T-helper 17 cell (primary cell): ENCODE results near the gene LRRC18. TPM values are rescaled to one million over a fixed set of nuclear protein-coding genes. Genes with fewer than 3 reads are reported as not detected.

Experiments
- ATAC-seq: fragments of 150-1000 bp; cut with Tn5 transposase; 2 replicates; pipeline ENCODE4 v1.10.0; 2021; ENCODE audit warnings: mild to moderate bottlenecking, moderate library complexity
- DNase-seq, 3 donors: peaks; one replicate each; pipeline versions ENCODE4 v3.0.0 to v3.0.0-alpha.2; 2020 to 2021
- H3K9me3 ChIP-seq: one replicate; pipeline ENCODE4 v1.7.0; 2013; ENCODE audit warnings: low read length, mild to moderate bottlenecking; ENCODE audit not compliant: control insufficient read depth, poor library complexity, severe bottlenecking
- H3K27ac Mint-ChIP-seq: one replicate; pipeline ENCODE4 v1.8.0; 2022; ENCODE audit warnings: mild to moderate bottlenecking, moderate library complexity, mixed read lengths
- H3K27me3 Mint-ChIP-seq: one replicate; pipeline ENCODE4 v1.8.0; 2022; ENCODE audit warnings: mixed read lengths
- H3K36me3 Mint-ChIP-seq: one replicate; pipeline ENCODE4 v1.8.0; 2022; ENCODE audit warnings: low read depth, mixed read lengths
- H3K4me1 Mint-ChIP-seq: one replicate; pipeline ENCODE4 v1.8.0; 2022; ENCODE audit warnings: mild to moderate bottlenecking, mixed read lengths
- H3K4me3 Mint-ChIP-seq: one replicate; pipeline ENCODE4 v1.8.0; 2022; ENCODE audit warnings: mild to moderate bottlenecking, moderate library complexity, mixed read lengths
- total RNA-seq, 4 donors: library from RNA in 2 of 4; stranded (reverse) in 2 of 4; gene quantifications; one replicate each; pipeline ENCODE4 v1.2.3 and lab custom pipeline; 2022 to 2026

Gene LRRC18
- total RNA-seq, 2 donors from 2014 or later, result not detected

GRCh38 chr10:48964038-48964437 lies 24.4 kb upstream of the LRRC18 start:
- DNase-seq, result no peak
- H3K9me3 ChIP-seq, result no peaks in the 10 kb centered on the region
- H3K4me3 Mint-ChIP-seq, result no peak overlapping the region
- ATAC-seq, result no peak
- no peaks in the 10 kb centered on the region for H3K4me1 Mint-ChIP-seq
- H3K27ac Mint-ChIP-seq, result no peak overlapping the region
- H3K27me3 Mint-ChIP-seq, result peaks cover 36% of the 10 kb centered on the region
- H3K36me3 Mint-ChIP-seq, result no peaks in the 10 kb centered on the region

GRCh38 chr10:48958598-48959190 lies 19.1 kb upstream of the LRRC18 start:
- ATAC-seq (no peak), DNase-seq (no peak)
- Mint-ChIP-seq H3K4me1 (peaks cover 2% of the 10 kb centered on the region), H3K36me3 (peaks cover 2% of the 10 kb centered on the region), H3K4me3 (no peak overlapping the region), H3K27ac (no peak overlapping the region), H3K27me3 (peaks cover 32% of the 10 kb centered on the region)
- H3K9me3 ChIP-seq, result no peaks in the 10 kb centered on the region

GRCh38 chr10:48957361-48958151 lies 17.9 kb upstream of the LRRC18 start:
- Mint-ChIP-seq H3K4me3 (no peak overlapping the region), H3K4me1 (peaks cover 2% of the 10 kb centered on the region), H3K36me3 (peaks cover 2% of the 10 kb centered on the region), H3K27me3 (peaks cover 32% of the 10 kb centered on the region), H3K27ac (no peak overlapping the region)
- ATAC-seq (no peak), DNase-seq (no peak)
- no peaks in the 10 kb centered on the region for H3K9me3 ChIP-seq

- DNase-seq (no peak), ATAC-seq (no peak)
- H3K9me3 ChIP-seq, result no peaks in the 10 kb centered on the region
- no peak overlapping the region for H3K4me3 Mint-ChIP-seq
- H3K27me3 Mint-ChIP-seq, result peaks cover 27% of the 10 kb centered on the region
- H3K36me3 Mint-ChIP-seq, result peaks cover 3% of the 10 kb centered on the region
- peak overlapping the region; percentile 35 for H3K27ac Mint-ChIP-seq
- peaks cover 5% of the 10 kb centered on the region for H3K4me1 Mint-ChIP-seq
These were observed 12.1 kb upstream of the LRRC18 start for GRCh38 chr10:48951707-48952106.

GRCh38 chr10:48948470-48949037 lies 8.9 kb upstream of the LRRC18 start:
- Mint-ChIP-seq H3K4me1 (peaks cover 2% of the 10 kb centered on the region), H3K27me3 (peaks cover 30% of the 10 kb centered on the region), H3K27ac (no peak overlapping the region), H3K4me3 (no peak overlapping the region), H3K36me3 (peaks cover 2% of the 10 kb centered on the region)
- no peak for DNase-seq
- no peak for ATAC-seq
- H3K9me3 ChIP-seq, result no peaks in the 10 kb centered on the region

GRCh38 chr10:48947690-48948469 lies 8.2 kb upstream of the LRRC18 start:
- peaks cover 2% of the 10 kb centered on the region for H3K4me1 Mint-ChIP-seq
- no peak overlapping the region for H3K27ac Mint-ChIP-seq
- H3K36me3 Mint-ChIP-seq, result peaks cover 2% of the 10 kb centered on the region
- H3K9me3 ChIP-seq, result no peaks in the 10 kb centered on the region
- ATAC-seq (no peak), DNase-seq (no peak)
- peaks cover 30% of the 10 kb centered on the region for H3K27me3 Mint-ChIP-seq
- H3K4me3 Mint-ChIP-seq, result no peak overlapping the region

- no peak overlapping the region for H3K4me3 Mint-ChIP-seq
- peaks cover 2% of the 10 kb centered on the region for H3K36me3 Mint-ChIP-seq
- peaks cover 30% of the 10 kb centered on the region for H3K27me3 Mint-ChIP-seq
- H3K9me3 ChIP-seq, result no peaks in the 10 kb centered on the region
- no peak overlapping the region for H3K27ac Mint-ChIP-seq
- peaks cover 2% of the 10 kb centered on the region for H3K4me1 Mint-ChIP-seq
- DNase-seq (no peak), ATAC-seq (no peak)
These were observed 7.4 kb upstream of the LRRC18 start for GRCh38 chr10:48946891-48947500.

GRCh38 chr10:48946332-48946731 lies 6.7 kb upstream of the LRRC18 start:
- Mint-ChIP-seq H3K27ac (no peak overlapping the region), H3K27me3 (peaks cover 24% of the 10 kb centered on the region), H3K4me3 (no peak overlapping the region), H3K36me3 (peaks cover 2% of the 10 kb centered on the region), H3K4me1 (peaks cover 2% of the 10 kb centered on the region)
- H3K9me3 ChIP-seq, result no peaks in the 10 kb centered on the region
- DNase-seq, result no peak
- ATAC-seq, result no peak

GRCh38 chr10:48945441-48946130 lies 5.9 kb upstream of the LRRC18 start:
- Mint-ChIP-seq H3K27ac (no peak overlapping the region), H3K36me3 (peaks cover 2% of the 10 kb centered on the region), H3K27me3 (peaks cover 26% of the 10 kb centered on the region), H3K4me3 (no peak overlapping the region), H3K4me1 (peaks cover 2% of the 10 kb centered on the region)
- DNase-seq (no peak), ATAC-seq (no peak)
- H3K9me3 ChIP-seq, result no peaks in the 10 kb centered on the region

GRCh38 chr10:48944171-48944570 lies 4.5 kb upstream of the LRRC18 start:
- Mint-ChIP-seq H3K27me3 (peaks cover 34% of the 10 kb centered on the region), H3K4me1 (peaks cover 3% of the 10 kb centered on the region), H3K4me3 (no peak overlapping the region), H3K27ac (no peak overlapping the region), H3K36me3 (peaks cover 2% of the 10 kb centered on the region)
- DNase-seq (no peak), ATAC-seq (no peak)
- H3K9me3 ChIP-seq, result no peaks in the 10 kb centered on the region

GRCh38 chr10:48943096-48943495 lies 3.5 kb upstream of the LRRC18 start:
- Mint-ChIP-seq H3K4me1 (peaks cover 3% of the 10 kb centered on the region), H3K4me3 (no peak overlapping the region), H3K27me3 (peaks cover 34% of the 10 kb centered on the region), H3K36me3 (peaks cover 2% of the 10 kb centered on the region), H3K27ac (no peak overlapping the region)
- DNase-seq, result no peak
- no peak for ATAC-seq
- no peaks in the 10 kb centered on the region for H3K9me3 ChIP-seq

- peaks cover 3% of the 10 kb centered on the region for H3K4me1 Mint-ChIP-seq
- H3K36me3 Mint-ChIP-seq, result no peaks in the 10 kb centered on the region
- H3K9me3 ChIP-seq, result no peaks in the 10 kb centered on the region
- no peak overlapping the region for H3K27ac Mint-ChIP-seq
- ATAC-seq (no peak), DNase-seq (no peak)
- H3K4me3 Mint-ChIP-seq, result no peak overlapping the region
- H3K27me3 Mint-ChIP-seq, result peaks cover 28% of the 10 kb centered on the region
These were observed 1.9 kb upstream of the LRRC18 start for GRCh38 chr10:48941427-48942075.
